Pancreas (tissue), 10 donors: ENCODE results near the gene OR5M8. TPM values are rescaled to one million over a fixed set of nuclear protein-coding genes. Genes with fewer than 3 reads are reported as not detected.

Experiments
- ATAC-seq, 4 donors: fragments of 200-7000 bp; cut with Tn5 transposase; one replicate each; pipeline versions ENCODE4 v1.8.0 to v1.9.1; 2020; ENCODE audit warnings: mild to moderate bottlenecking in 4 of 4, moderate library complexity in 4 of 4
- DNase-seq, 6 donors: peaks; one replicate each; pipeline ENCODE4 v3.0.0-alpha.2; 2020
- FAIRE-seq: peaks from 2 replicates; lab custom pipeline; 2012; peaks lifted over from hg19 to GRCh38; lab: Jason Lieb, UNC
- H3K27ac ChIP-seq, 4 donors: fragments of 200-600 bp; sonication (generic); 1 replicate in 3 of 4; 2 replicates in 1 of 4; pipeline versions ENCODE4 v1.5.0 to v1.8.0; 2020
- H3K27me3 ChIP-seq, 4 donors: fragments of 200-600 bp; one replicate each; pipeline ENCODE4 v1.8.0; 2021
- H3K36me3 ChIP-seq, 3 donors: fragments of 200-600 bp; sonication (generic) in 1 of 3; one replicate each; pipeline versions ENCODE4 v1.5.0 to v1.8.0; 2020 to 2021
- H3K4me1 ChIP-seq, 3 donors: fragments of 200-600 bp; one replicate each; pipeline ENCODE4 v1.8.0; 2021
- H3K4me3 ChIP-seq, 4 donors: fragments of 200-600 bp; sonication (generic) in 2 of 4; one replicate each; pipeline versions ENCODE4 v1.5.0 to v1.8.0; 2020 to 2021
- H3K9me3 ChIP-seq, 4 donors: fragments of 200-600 bp; one replicate each; pipeline ENCODE4 v1.8.0; 2021
- CTCF ChIP-seq, 4 donors: fragments of 200-600 bp; sonication (generic) in 3 of 4; IDR thresholded peaks; one replicate each; pipeline versions ENCODE4 v1.5.0 to v1.8.0; 2021; ENCODE audit warnings: antibody characterized with exemption in 4 of 4
- WGBS, 2 donors: extraction: QIAGEN DNeasy Blood & Tissue Kit; methylation state at CpG; one replicate each; pipeline ENCODE4 v1.1.7; 2013; 5-methylcytosine and 5-hydroxymethylcytosine counted together
- intact Hi-C, 3 donors: fragments of 100-400 bp; cut with DNase I; formaldehyde crosslinking; loops; one replicate each; pipeline versions ENCODE4 v1.11.1 to v1.14.2; 2022
- polyA plus RNA-seq, 2 donors: library from polyadenylated mRNA; stranded (reverse); fragments of 200-250 nt; gene quantifications; one replicate each; pipeline ENCODE4 v1.2.3, GENCODE V29; 2013
- total RNA-seq, 6 donors: library from RNA; stranded (reverse); fragmentation: NEBNext Ultra II Directional in 4 of 6; extraction: Animal tissue kit (Norgen Biotek cat#: 25700) in 4 of 6; gene quantifications; one replicate each; pipeline versions ENCODE4 v1.2.1 to v1.2.4, GENCODE V29; 2021 to 2023
- donor health status: healthy with polysubstance abuse.
- donor health status: DM: no; HTN: no; CAD: no; lungs with moderate emphysema.
- donor health status: DM: no; HTN: no; CAD: no.
- donor health status: control.
- donor health status: control.
- donor health status: Bipolar disorder and iron deficiency.
- donor health status: DM: yes; HTN: yes; CAD: no.
- donor health status: DM: no; HTN: no; CAD: no.
- donor health status: DM: no; HTN: no; CAD: no.
- donor health status: DM: yes; HTN: yes; CAD: no.

OR5M8 gene
- total and polyA plus RNA-seq, 8 donors, result not detected

GRCh38 chr11:56509439-56509838 lies 18.3 kb upstream of the OR5M8 start:
- DNase-seq, result no peak

GRCh38 chr11:56497010-56497409 lies 5.8 kb upstream of the OR5M8 start:
- Histone ChIP-seq H3K36me3 (no peaks in the 10 kb centered on the region), H3K9me3 (no peaks in the 10 kb centered on the region), H3K27me3 (no peaks in the 10 kb centered on the region), H3K4me3 (no peak overlapping the region), H3K27ac (no peak overlapping the region), H3K4me1 (no peaks in the 10 kb centered on the region)
- no peak for TF ChIP-seq CTCF (IDR thresholded peaks at IDR 0.05)
- FAIRE-seq (no peak), DNase-seq (peak in 2 of 6 donors; percentile 24 to 75), ATAC-seq (no peak)
- WGBS, 2 donors, result 93 to 98% methylated on average over 28 of the region's 28 CpGs
- intact Hi-C loops, result no loop called here

More at GRCh38 chr11:56509439-56509838, 18.3 kb upstream of the OR5M8 start:
- no peak for FAIRE-seq
- Histone ChIP-seq H3K4me1 (no peaks in the 10 kb centered on the region), H3K27ac (no peak overlapping the region), H3K4me3 (no peak overlapping the region), H3K27me3 (no peaks in the 10 kb centered on the region), H3K9me3 (no peaks in the 10 kb centered on the region), H3K36me3 (no peaks in the 10 kb centered on the region)
- no peak for ATAC-seq
- TF ChIP-seq CTCF (IDR thresholded peaks at IDR 0.05), result no peak
- 64 to 83% methylated on average over 1 of the region's 1 CpG for WGBS, 2 donors
- intact Hi-C loops, result loop anchor here in 1 of 3 donors (10.0 kb wide), 1 partner anchor 55 kb away; no protein-coding TSS in a partner anchor

GRCh38 chr11:56495117-56495516 lies 3.9 kb upstream of the OR5M8 start:
- WGBS, 2 donors, result 56 to 75% methylated on average over 2 of the region's 2 CpGs
- no peak for TF ChIP-seq CTCF (IDR thresholded peaks at IDR 0.05)
- FAIRE-seq, result no peak

GRCh38 chr11:56486801-56487200 lies 4.4 kb downstream of the OR5M8 start:
- Histone ChIP-seq H3K4me3 (no peak overlapping the region), H3K27ac (no peak overlapping the region), H3K36me3 (no peaks in the 10 kb centered on the region), H3K27me3 (no peaks in the 10 kb centered on the region), H3K9me3 (no peaks in the 10 kb centered on the region), H3K4me1 (no peaks in the 10 kb centered on the region)
- FAIRE-seq (no peak), ATAC-seq (no peak), DNase-seq (no peak)
- TF ChIP-seq CTCF (IDR thresholded peaks at IDR 0.05), result no peak
- intact Hi-C loops, result no loop called here
- WGBS, 2 donors, result 23 to 30% methylated on average over 3 of the region's 3 CpGs

More at GRCh38 chr11:56495117-56495516, 3.9 kb upstream of the OR5M8 start:
- no peak for DNase-seq
- ATAC-seq, result no peak
- intact Hi-C loops, result no loop called here
- no peaks in the 10 kb centered on the region for H3K36me3 ChIP-seq
- no peaks in the 10 kb centered on the region for H3K27me3 ChIP-seq
- H3K4me3 ChIP-seq, result no peak overlapping the region
- H3K9me3 ChIP-seq, result no peaks in the 10 kb centered on the region
- H3K4me1 ChIP-seq, result no peaks in the 10 kb centered on the region
- no peak overlapping the region for H3K27ac ChIP-seq

- Histone ChIP-seq H3K4me1 (no peaks in the 10 kb centered on the region), H3K27ac (no peak overlapping the region), H3K9me3 (no peaks in the 10 kb centered on the region), H3K4me3 (no peak overlapping the region), H3K36me3 (no peaks in the 10 kb centered on the region), H3K27me3 (no peaks in the 10 kb centered on the region)
- FAIRE-seq, result no peak
- no peak for TF ChIP-seq CTCF (IDR thresholded peaks at IDR 0.05)
- no peak for DNase-seq
- no peak for ATAC-seq
- intact Hi-C loops, result no loop called here
- WGBS, 2 donors, result 19 to 26% methylated on average over 1 of the region's 1 CpG
These were observed 16.4 kb downstream of the OR5M8 start for GRCh38 chr11:56474729-56475235.
